MM.1S (cell line): Measurements from ENCODE around the gene MRPS9.

ENCODE experiments used
- DNase-seq: peaks from one replicate; pipeline ENCODE4 v3.0.0-alpha.2; 2015
- H2AFZ ChIP-seq: fragments of 300-600 bp; sonication (generic); 2 replicates; pipeline ENCODE4 v1.6.0; 2016; ENCODE audit warnings: antibody characterized with exemption, low read length
- H3F3A ChIP-seq: fragments of 300-600 bp; sonication (generic); 2 replicates; pipeline ENCODE4 v1.6.1; 2016; ENCODE audit warnings: mild to moderate bottlenecking, antibody characterized with exemption, low read length, moderate library complexity, mixed read lengths; ENCODE audit not compliant: insufficient read depth
- H3K27ac ChIP-seq: fragments of 300-600 bp; sonication (generic); 2 replicates; pipeline ENCODE4 v1.5.1; 2016; ENCODE audit warnings: mild to moderate bottlenecking, low read length
- H3K27me3 ChIP-seq: fragments of 300-600 bp; sonication (generic); replicated peaks from 2 replicates; pipeline ENCODE4 v1.6.0; 2016; ENCODE audit warnings: low read length; ENCODE audit not compliant: insufficient read depth
- H3K36me3 ChIP-seq: fragments of 300-600 bp; sonication (generic); replicated peaks from 2 replicates; pipeline ENCODE4 v1.6.1; 2016; ENCODE audit warnings: mild to moderate bottlenecking, low read length, mixed read lengths; ENCODE audit not compliant: insufficient read depth
- H3K4me1 ChIP-seq: fragments of 300-600 bp; sonication (generic); 2 replicates; pipeline ENCODE4 v1.6.1; 2016; ENCODE audit warnings: low read length, mixed read lengths
- H3K4me2 ChIP-seq: fragments of 300-600 bp; sonication (generic); 2 replicates; pipeline ENCODE4 v1.6.0; 2016; ENCODE audit warnings: low read depth, low read length
- H3K4me3 ChIP-seq: fragments of 300-600 bp; sonication (generic); 2 replicates; pipeline ENCODE4 v1.5.1; 2016; ENCODE audit warnings: low read length, mixed read lengths
- H3K79me2 ChIP-seq: fragments of 300-600 bp; sonication (generic); 2 replicates; pipeline ENCODE4 v1.6.1; 2016; ENCODE audit warnings: mixed run types, low read length, mixed read lengths
- H3K9ac ChIP-seq: fragments of 300-600 bp; sonication (generic); 2 replicates; pipeline ENCODE4 v1.6.1; 2016; ENCODE audit warnings: low read length, mixed read lengths
- H3K9me2 ChIP-seq: fragments of 300-600 bp; sonication (generic); replicated peaks from 2 replicates; pipeline ENCODE4 v1.6.1; 2016; ENCODE audit warnings: mild to moderate bottlenecking, low read length, mixed read lengths; ENCODE audit not compliant: insufficient read depth
- H3K9me3 ChIP-seq: fragments of 300-600 bp; sonication (generic); replicated peaks from 2 replicates; pipeline ENCODE4 v1.6.1; 2016; ENCODE audit warnings: mild to moderate bottlenecking, low read length, mixed read lengths; ENCODE audit not compliant: insufficient read depth
- H4K20me1 ChIP-seq: fragments of 300-600 bp; sonication (generic); 2 replicates; pipeline ENCODE4 v1.6.1; 2016; ENCODE audit warnings: mild to moderate bottlenecking, low read length, moderate library complexity, mixed read lengths; ENCODE audit not compliant: insufficient read depth
- EZH2 ChIP-seq: fragments of 300-600 bp; sonication (generic); optimal IDR thresholded peaks from 2 replicates; pipeline ENCODE3; 2017; ENCODE audit warnings: low read depth, mild to moderate bottlenecking, antibody characterized with exemption, low read length, mixed read lengths
- EZH2phosphoT487 ChIP-seq: fragments of 300-600 bp; sonication (generic); IDR thresholded peaks from 2 replicates; pipeline ENCODE4 v1.6.1; 2018; ENCODE audit warnings: antibody characterized with exemption, low read length
- TF ChIP-seq, protein P1 (sequence below): fragments of 300-600 bp; sonication (generic); IDR thresholded peaks from 2 replicates; pipeline ENCODE4 v1.5.1; 2016; ENCODE audit warnings: antibody characterized with exemption, low read length, mixed read lengths

Gene MRPS9

DNA sequence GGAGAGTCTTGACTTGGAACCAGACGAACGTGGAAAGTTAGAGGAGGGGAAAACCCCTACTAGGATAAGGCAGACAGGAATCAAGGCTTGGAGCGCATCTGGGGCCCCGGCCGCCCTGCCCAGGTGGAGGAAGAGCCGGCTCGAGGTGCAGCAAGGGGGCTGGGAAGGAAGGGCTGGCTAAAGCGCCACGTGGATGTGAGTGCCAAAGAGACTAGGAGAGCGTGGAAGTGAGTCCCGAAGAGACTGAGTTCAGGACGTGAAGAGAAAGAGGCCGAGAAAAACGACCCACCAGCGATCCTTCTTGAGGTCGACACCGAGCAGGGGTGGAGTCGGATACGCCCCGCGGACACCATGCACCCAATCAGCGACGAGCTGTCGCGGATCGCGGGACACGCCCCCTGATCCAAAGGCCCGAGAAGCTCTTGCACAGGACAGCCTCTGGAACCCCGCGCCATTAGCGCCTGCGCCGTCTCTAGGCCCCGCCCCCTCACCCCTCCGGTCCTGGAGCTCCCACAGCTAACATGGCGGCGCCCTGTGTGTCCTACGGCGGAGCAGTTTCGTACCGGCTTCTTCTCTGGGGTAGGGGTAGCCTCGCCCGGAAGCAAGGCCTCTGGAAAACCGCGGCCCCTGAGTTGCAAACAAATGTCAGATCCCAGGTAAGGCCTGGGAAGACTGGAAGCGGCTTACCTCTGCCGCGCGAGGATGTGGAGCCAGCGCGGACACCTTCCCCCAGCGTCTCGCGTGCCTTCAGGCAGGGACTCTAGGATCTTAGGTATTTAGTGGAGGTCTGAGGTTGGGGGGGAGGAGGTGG is at the start of gene MRPS9:
Gene MRPS9, plus strand, starts transcription at position 498 of the 811 bp plus-strand sequence. Its CDS starts 24 bp downstream, at position 522.
- peaks cover 42% of the 10 kb centered on the region for H3K79me2 ChIP-seq
- peak within 1 kb of the TSS; percentile 84 for H3K4me2 ChIP-seq
- 0 out of 2 replicates have a peak, but pooled peaks cover 5% of the 10 kb centered on the region for H3K4me1 ChIP-seq
- no peaks in the 10 kb centered on the region for H3K36me3 ChIP-seq
- no peaks in the 10 kb centered on the region for H3K9me2 ChIP-seq
- DNase-seq, result peak; percentile 98
- peak within 1 kb of the TSS; percentile 8; the same call in 1 of the 2 replicates for H3K27ac ChIP-seq
- no peaks in the 10 kb centered on the region for H3F3A ChIP-seq
- no peaks in the 10 kb centered on the region for H3K27me3 ChIP-seq
- H3K9me3 ChIP-seq, result no peaks in the 10 kb centered on the region
- H3K9ac ChIP-seq, result peak within 1 kb of the TSS; percentile 83
- H2AFZ ChIP-seq, result peak within 1 kb of the TSS; percentile 96
- TF ChIP-seq EZH2, result no peak
- TF ChIP-seq, protein P1, sequence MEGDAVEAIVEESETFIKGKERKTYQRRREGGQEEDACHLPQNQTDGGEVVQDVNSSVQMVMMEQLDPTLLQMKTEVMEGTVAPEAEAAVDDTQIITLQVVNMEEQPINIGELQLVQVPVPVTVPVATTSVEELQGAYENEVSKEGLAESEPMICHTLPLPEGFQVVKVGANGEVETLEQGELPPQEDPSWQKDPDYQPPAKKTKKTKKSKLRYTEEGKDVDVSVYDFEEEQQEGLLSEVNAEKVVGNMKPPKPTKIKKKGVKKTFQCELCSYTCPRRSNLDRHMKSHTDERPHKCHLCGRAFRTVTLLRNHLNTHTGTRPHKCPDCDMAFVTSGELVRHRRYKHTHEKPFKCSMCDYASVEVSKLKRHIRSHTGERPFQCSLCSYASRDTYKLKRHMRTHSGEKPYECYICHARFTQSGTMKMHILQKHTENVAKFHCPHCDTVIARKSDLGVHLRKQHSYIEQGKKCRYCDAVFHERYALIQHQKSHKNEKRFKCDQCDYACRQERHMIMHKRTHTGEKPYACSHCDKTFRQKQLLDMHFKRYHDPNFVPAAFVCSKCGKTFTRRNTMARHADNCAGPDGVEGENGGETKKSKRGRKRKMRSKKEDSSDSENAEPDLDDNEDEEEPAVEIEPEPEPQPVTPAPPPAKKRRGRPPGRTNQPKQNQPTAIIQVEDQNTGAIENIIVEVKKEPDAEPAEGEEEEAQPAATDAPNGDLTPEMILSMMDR, result no peak
- no peak for TF ChIP-seq EZH2phosphoT487
- H3K4me3 ChIP-seq, result peak within 1 kb of the TSS; percentile 92
- H4K20me1 ChIP-seq, result no peaks in the 10 kb centered on the region

DNA sequence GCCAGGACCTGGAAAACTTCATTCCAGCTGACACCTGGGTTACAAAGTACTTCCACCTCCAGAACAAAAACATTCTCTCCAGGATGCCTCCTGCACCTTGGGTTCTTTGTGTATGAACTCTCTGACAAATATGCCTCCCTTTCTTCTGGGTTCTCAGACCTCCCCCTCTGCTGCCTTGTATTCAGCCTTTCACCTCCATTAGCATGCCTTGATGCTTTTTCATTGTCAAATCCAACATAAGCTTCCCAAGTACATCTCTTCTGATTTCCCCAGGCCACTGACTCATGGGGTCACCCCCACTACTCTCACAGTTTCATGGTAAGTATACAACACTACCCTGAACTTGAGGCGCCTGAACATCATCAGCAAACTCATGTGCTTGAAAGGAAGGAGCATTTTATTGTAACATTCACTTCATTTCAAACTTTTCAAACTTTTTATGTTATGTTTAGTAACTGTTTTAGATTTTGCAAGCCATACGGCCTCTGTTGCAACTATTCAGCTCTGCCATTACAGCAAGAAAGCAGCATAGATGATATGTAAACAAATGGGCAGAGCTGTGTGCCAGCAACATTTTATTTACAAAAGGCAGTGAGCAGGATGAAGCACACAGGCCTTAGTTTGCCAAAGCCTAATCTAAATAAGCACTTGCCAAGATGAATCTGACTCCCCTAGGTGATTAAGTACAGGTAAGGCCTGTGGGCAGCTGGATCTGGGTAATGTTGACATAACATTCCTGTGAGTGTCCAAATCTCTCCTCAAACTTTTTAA is 32.5 kb upstream of the MRPS9 start:
- no peak for DNase-seq
- Histone ChIP-seq H3F3A (no peaks in the 10 kb centered on the region), H3K36me3 (no peaks in the 10 kb centered on the region), H4K20me1 (no peaks in the 10 kb centered on the region), H3K9me2 (no peaks in the 10 kb centered on the region), H3K4me3 (no peak overlapping the region), H3K27ac (no peak overlapping the region), H3K4me1 (no peaks in the 10 kb centered on the region), H2AFZ (no peak overlapping the region), H3K9me3 (no peaks in the 10 kb centered on the region), H3K9ac (no peak overlapping the region), H3K27me3 (no peaks in the 10 kb centered on the region), H3K4me2 (no peak overlapping the region), H3K79me2 (no peaks in the 10 kb centered on the region)
- TF ChIP-seq EZH2phosphoT487 (no peak), EZH2 (no peak)
- TF ChIP-seq, protein P1, result no peak

DNA sequence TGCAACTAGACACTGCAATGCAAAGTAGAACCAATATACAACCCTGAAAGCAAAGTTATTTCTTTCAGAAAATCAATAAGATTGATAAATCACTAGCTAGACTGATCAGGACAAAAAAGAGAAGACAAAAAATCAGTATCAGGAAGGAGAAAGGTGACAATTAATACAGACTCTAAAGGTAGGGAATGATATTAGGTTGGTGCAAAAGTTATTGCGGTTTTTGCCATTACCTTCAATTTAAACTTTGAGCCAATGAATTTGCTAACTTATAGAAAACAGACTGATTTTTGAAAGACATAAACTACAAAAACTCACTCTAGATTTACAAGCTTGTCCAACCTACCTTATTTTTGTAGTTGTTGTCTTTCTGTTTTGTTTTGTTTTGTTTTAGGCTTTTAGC is 30.5 kb upstream of the MRPS9 start:
- no peaks in the 10 kb centered on the region for H3K9me3 ChIP-seq
- no peak for TF ChIP-seq EZH2
- no peak for TF ChIP-seq EZH2phosphoT487
- TF ChIP-seq, protein P1, result no peak
- H3K9ac ChIP-seq, result no peak overlapping the region
- H3K79me2 ChIP-seq, result no peaks in the 10 kb centered on the region
- H4K20me1 ChIP-seq, result no peaks in the 10 kb centered on the region
- H2AFZ ChIP-seq, result no peak overlapping the region
- no peaks in the 10 kb centered on the region for H3K36me3 ChIP-seq
- H3K27ac ChIP-seq, result no peak overlapping the region
- H3F3A ChIP-seq, result no peaks in the 10 kb centered on the region
- H3K27me3 ChIP-seq, result no peaks in the 10 kb centered on the region
- H3K4me2 ChIP-seq, result no peak overlapping the region
- no peak overlapping the region for H3K4me3 ChIP-seq
- H3K4me1 ChIP-seq, result no peaks in the 10 kb centered on the region
- DNase-seq, result no peak
- no peaks in the 10 kb centered on the region for H3K9me2 ChIP-seq
